Amniotic stem cell (primary cell): ENCODE results near the gene MTCL1.

Experiments
- DNase-seq: peaks from one replicate; lab custom pipeline; 2025; lab: John Stamatoyannopoulos, UW

MTCL1 gene

DNA sequence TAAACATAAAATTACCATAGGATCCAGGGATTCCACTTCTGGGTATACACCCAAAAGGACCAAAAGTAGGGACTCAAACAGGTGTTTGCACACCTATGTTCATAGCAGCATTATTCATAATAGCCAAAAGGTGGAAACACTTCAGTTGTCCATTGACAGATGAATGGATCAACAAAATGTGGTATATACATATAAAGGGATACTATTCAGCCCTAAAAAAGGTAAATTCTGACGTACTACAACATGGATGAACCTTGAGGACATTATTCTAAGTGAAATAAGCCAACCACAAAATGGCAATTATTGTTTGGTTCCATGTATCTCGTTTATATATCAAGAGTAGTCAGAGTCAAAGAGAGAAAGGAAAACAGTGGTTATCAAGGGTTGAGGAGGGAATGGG, 128.1 kb downstream of the MTCL1 start:
- no peak for DNase-seq

DNA sequence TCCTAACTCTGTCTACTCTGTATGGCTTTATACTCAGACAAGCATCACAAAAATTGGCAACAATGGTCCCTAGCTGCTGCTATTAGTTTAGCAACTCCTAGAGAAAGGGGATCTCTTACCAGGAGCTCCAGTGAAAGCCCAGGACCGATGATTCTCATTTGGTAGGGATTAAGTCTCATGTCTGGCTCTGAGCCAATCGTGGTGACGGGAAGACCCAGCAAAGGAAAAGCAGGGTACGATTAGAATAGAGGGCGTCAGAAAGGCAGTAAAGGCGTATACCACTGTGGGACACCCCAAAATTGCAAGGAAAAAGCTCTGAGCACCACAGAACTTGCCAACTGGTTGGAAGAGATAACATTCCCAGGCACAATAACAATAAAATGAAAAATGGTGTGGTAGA, 129.5 kb downstream of the MTCL1 start:
- no peak for DNase-seq

DNA sequence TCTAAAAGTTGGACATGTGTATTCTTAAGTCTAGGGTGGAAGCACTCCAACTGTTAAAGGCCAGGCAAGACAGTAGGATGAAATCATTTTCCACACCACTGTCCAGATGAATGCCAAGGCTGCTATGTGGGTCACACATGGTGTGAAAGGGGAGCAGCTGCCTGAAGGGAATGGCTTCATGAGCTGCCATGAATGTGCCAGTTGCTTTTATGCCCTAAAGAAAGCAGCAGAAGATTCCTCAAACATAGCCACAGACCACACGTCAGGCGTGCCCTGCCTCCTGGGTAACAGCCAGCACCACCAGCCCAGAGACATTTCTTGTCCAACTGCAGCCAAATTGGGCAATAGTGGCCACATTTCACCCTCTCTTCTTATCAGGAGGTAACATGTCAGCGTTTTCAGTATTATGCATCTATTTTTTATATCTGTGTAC, 130.2 kb downstream of the MTCL1 start:
- no peak for DNase-seq

DNA sequence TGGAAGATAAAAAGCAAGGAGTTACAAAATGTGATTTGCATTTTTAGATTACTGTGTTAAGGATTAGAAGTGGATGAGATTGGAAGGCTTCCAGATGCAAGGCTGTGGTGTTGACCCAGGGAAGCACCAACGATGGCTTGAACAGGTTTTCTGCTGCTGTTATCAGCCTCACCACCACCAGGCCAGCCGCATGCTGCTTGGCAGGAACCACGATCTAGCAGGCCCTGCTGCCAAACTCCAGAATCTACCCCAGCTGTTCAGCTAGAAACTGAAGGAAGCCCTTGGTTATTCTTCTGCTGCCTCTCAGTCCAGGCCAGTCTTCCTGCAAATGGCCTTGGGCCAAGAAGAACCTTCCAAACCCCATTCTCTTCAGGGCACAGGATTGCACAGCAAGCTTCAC, 133.9 kb downstream of the MTCL1 start:
- DNase-seq, result no peak

DNA sequence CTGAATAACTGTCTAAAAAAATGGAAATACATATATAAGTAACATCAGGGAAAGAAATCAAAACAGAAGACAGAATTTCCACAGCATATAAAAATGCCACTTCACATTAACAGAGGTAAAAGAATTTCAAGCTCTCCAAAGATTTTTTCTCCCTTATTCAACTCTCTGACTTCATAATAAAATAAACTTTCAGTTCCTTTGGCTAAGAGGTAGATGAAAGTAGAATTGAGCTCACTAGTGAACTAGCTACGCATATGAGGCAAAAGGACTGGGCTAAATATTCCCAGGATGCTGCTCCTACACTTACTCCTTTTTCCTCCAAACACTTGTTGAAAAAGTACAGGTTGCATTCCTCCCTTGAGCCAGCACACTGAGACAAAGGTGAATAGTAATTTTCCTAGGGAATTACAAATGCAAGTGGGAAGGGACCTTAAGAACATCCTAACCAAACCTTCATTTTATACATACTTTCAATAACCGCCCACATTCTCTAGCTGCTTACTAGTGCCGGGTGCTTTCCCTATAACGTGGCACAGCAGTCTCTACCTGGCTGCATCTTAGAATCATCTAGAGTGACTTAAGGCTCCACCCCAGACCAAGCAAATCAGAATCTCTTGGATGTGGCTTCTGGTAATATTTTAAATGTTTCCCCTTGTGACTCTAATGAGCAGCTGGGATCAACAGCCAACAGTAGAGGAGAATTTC, 136.6 kb downstream of the MTCL1 start:
- DNase-seq, result no peak

DNA sequence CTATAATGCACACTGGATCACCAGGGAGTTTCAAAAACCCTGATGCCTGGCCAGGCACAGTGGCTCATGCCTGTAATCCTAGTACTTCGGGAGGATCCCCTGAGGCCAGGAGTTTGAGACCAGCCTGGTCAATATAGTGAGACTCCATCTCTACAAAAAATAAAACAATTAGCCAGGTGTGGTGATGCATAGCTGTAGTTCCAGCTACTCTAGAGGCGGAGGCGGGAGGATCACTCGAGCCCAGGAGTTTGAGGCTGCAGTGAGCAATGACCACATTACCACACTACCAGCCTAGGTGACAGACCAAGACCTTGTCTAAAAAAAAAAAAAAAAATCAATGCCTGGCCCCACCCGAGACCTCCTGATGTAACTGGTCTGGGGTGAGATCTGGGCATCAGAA, 137.2 kb downstream of the MTCL1 start:
- no peak for DNase-seq

DNA sequence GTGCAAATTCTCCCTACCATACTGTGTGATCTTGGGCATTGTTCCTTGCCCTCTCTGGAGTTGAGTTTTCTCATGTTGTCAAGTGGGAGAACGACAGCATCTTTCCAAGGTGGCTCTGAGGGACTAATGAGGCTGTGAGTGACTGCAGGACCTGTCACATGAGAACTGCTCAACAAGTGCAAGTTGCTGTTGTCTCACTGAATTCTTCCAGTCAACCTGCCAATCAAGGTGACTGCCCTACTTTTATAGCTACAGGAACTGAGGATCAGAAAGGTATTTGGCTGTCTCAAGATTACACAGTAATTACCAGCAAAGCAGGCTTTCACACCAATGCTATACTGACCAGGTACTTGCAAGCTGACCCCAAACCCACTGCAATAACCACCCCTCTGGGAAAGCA, 137.6 kb downstream of the MTCL1 start:
- DNase-seq, result no peak

DNA sequence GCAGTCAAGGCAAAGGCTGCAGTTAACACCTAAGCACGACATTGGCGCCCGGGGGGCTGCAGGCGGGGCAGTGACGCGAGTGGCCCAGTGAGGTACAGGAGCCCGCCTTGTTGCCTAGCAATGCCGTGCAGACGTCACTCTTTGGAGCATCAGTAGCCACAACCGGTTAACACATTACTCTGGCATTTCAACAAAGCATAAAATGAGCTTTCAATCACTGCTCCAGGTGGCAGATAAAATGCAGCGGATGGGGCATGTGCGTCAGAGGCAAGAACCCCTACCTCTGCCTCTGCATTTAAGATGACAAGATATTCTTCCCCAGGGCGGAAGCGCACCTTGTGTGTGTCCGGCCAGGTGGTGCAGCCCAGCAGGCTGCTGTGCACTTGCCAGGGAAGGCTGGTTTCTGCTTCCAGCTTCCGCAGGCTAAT, 139.4 kb downstream of the MTCL1 start:
- no peak for DNase-seq

DNA sequence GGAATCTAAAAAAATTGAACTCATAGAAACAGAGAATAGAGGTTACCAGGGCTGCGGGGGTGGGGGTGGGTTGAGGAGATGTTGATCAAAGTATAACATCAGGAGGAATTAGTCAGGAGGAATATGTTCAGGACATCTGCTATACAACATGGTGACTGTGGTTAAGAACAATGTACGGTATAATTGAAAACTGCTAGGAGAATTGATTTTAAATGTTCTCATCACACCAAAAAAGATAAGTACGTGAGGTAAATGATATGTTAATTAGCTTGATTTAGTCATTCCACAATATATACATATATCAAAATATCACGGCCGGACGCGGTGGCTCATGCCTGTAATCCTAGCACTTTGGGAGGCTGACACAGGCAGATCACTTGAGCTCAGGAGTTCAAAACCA, 140.2 kb downstream of the MTCL1 start:
- no peak for DNase-seq

DNA sequence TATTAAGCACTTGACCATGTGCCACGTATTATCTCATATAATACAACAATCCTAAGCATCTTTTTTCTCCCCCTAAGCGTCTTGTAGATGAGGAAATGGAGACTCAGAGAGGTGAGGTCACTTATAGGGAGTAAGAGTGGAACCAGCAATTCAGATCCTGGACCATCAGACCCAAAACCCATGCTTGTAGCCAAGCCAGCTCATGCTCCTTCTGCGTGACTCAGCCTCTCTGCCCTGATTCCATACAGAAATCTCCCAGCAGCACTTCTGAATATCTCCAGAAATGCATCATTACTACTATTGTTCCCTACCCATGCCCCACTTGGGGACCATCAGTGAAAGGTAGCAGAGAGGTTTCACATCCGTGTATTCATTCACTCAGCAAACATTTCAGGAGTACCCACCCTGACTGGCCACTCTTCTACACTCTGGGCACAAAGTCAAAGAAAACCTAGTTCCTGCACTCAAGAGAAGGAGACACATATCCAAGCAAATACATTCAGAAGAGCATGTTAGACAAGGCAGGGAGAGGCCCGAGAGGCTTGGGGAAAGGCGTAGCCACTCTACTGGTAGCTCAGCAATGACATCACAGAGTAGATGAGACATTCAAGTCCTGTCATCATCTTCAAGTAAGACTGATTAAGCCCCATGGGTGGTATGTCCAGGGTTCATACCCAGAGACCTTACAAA, 141.9 kb downstream of the MTCL1 start:
- no peak for DNase-seq

DNA sequence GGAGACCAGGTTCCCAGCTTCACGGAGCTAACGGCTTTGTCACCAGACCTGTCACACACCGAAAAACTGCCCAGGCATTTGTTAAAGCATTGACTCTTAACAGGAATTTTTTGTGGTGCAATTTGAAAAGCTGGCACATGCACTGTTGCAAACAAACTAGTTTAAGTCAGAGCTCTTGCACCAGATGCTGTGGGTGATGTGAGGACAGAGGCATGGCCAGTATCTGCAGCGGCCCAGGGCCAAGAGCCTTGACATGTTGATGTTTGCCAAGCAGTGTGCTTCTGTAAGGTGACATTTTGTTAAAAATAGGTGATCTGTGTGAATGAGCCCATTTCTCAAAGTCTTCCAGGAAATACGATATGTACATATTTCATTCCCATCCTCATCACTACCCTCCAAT, 142.5 kb downstream of the MTCL1 start:
- no peak for DNase-seq

DNA sequence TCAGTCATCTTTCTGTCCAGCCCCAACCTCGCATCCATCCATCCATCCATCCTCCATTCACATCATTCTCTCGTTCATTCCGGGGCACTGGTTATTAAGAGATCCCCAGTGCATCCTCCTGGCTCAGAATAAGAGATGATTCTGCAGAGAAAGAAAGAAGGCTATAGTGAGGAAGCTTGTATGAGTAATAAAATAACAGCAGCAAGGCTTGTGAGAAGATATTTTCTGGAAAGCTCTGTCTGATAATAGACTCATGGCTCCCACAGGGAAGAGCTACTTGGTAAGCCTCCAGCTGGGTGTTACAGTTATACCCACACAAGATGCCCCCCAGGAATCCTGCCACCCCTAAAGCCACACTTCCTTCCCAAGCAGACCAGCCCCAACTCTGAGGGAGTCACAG, 143.2 kb downstream of the MTCL1 start:
- DNase-seq, result no peak

DNA sequence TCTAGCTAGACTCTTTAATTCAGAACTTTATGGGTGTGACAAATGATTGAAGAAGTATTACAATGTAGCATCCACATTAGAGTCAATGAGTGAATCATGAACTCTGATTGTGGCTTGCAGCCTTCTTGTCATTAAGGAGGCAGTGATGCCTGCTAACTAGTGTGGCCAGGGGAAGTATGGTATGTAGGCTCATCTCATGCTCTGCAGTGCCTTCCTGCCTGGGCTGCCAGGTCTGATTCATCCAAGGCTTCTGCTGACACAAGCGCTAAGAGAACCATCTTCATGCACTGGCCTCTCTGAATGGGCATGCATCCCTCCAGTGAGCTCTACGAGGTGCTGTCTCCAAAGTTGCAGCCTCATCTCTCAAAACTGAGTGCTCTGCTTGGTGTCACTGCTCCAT, 144.3 kb downstream of the MTCL1 start:
- no peak for DNase-seq

DNA sequence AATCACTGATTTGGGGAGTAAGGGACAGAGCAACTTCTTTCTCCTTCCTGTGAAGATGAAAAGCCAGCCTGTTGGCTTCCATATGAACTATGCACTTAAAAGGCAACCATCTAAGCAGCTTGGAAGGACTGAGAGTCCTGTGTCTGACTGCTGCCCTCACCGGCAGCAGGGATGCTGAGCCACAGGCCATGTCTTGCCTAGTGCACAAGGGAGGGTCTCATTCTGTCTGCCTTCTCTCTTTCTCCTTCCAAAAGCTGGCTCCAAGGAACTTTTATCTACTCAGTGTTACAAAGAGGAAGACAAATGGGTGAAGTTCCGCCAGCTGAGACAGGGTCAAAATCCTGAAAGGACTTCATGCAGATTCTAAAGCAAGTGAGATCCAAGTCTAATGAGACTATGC, 146.3 kb downstream of the MTCL1 start:
- no peak for DNase-seq

DNA sequence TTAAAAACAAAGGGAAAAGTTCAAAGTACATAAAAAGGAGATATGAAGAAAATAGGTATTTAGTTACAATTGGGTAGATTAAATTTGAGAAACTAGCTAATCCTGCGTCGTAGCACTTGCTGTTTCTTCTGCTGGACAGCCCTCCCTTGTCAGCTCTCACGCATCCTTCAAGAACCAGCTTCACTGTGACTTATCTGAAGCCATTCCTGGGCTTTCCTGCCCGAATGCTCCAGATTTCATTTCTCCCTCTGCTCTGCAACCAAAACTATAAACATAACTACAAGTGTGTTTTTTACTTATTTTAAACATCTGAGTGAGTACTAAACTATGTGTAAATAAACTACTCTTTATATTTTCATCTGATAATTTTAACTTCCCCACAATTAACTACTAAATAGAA, 149.2 kb downstream of the MTCL1 start:
- DNase-seq, result no peak

DNA sequence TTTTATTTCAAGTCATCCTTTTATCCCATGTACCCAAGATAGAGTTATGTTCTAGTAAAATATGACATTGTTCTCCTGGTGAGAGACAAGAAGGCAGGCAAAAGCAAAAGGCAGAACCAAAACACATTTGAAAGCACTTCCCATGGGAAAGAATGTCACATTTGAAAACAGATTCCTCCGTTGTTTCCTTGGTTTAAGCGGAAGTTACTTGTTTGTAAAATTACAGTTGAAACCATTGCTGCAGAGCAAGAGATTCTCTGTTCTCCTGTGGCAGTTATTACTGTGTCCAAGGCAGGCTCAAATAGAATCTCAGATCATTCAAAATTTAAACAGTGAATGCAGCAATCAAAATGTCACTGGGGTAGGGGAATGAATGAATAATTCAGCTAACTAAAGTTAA, 149.6 kb downstream of the MTCL1 start:
- no peak for DNase-seq

DNA sequence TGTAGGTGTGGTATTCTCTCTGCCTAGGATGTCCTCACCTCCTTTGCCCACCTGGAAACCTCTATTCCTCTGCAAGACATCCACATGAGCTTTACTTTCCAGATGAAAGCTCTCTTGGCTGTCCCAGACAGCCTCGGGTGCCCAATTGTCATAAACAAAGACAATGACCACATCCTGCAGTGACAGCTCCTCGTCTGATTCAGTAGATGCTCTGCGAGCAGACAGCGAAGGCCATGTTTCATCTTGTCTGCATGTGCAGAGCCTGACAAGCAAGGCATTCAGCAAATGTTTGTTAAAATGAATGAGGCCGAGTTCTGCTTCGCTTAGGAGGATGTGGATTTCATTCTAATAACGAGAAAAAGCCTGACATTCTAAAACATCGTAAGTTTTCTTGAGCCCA, 150.9 kb downstream of the MTCL1 start:
- no peak for DNase-seq

DNA sequence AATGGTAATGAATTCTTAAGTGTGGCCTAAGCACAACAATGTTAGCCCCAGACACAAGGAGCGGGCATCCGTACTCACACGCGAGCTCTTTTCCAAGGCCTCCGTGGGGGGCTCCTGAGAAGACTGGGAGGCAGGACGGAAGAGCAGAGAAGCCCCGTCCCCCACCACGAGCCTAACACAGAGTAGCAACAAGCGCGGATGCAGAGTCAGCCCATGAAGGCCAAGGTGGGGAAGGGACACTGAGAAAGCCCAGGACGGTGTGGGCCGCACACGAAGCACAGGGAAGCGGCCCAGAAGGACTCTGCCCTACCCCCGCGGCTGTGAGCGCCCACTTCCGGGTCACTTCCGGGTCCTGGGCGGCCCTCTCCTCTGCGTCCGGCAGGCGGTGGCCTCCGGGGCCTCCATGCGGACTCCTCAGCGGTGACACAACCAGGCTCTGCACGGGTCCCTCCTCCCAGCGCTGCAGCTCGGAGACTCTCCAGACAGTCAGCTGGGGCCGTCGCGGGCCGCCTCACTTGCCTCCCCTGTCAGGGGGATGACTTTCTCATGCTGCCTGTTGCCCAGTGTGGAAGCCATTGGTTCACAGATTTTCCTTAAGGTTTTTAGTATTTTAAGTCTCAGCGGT, 151.5 kb downstream of the MTCL1 start:
- DNase-seq, result no peak

DNA sequence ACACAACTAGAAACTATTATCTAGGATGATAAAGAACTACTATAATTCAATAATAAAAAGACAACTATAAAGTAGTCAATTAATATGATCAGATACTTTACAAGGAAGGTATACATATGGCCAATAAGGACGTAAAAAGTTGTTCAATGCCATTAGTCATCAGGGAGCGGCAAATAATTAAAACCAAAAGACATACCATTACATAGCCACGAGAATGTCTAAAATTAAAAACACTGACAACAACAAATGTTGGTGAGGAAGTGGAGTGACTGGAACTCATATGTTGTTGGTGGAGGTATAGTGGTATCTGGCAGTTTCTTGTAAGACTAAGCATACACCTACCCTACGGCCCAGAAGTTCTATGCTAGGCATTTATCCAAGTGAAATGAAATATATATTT, 152.4 kb downstream of the MTCL1 start:
- no peak for DNase-seq

DNA sequence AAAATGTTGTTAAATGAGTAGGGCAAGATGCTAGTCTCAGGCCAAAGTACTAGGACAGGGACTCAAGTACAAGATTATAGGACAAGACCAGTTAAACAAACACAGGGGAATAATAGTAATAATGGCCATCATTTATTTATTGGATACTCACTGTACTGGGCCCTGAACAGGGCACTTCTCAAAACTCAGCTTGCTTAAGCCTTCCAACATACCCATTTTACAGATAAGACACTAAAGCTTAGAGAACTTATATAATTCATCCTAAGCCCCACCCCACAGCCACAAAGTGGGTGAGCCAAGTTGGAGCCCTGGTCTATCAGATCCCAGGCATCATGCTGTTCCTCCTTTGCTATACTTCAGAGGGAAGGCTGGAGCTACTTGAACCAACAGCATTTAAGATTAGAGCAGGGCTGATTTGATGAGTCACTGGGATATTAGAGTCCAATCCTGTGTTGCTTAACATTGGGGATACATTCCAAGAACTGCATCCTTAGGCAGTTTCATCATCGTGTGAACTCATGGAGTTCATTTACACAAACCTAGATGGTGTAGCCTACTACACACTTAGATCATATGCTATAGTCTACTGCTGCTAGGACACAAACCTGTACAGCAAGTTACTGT, 153.6 kb downstream of the MTCL1 start:
- peak; percentile 80 for DNase-seq

DNA sequence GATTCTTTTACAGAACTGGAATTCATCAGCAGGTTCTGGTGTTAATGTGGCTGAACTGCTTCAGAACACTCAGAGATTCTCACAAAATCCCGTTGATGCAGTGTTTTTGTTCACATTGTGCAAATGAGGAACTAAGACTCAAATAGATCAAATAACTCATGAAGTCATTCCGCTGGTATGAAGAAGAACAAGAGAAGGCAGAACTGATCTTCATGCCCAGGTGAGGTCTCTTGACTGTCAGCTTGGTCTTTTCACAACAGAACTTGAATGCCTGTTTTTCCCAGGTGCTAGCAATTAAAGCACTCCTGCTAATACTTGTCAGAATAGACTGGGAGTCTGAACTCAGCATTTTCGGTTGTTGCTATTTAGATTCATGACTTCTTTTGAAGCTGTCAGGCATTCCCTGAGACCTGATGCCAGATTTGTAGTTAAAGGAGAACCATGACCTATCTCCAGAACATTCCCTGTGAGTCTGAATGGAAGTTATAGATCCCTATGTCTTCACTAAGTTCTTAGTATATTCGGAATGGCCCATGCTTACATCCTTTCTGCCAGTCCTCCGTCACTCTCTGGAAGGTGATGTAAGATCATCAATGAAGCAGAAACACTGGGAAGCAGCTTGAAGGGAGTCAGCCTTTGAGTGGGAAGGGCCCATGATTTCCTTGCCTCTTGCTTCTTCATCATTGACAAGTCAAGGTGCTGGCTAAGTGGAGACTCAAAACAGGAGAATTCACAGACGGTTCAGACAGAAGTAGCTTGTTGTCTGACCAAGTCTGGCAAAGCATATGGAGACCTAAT, 155.7 kb downstream of the MTCL1 start:
- no peak for DNase-seq

DNA sequence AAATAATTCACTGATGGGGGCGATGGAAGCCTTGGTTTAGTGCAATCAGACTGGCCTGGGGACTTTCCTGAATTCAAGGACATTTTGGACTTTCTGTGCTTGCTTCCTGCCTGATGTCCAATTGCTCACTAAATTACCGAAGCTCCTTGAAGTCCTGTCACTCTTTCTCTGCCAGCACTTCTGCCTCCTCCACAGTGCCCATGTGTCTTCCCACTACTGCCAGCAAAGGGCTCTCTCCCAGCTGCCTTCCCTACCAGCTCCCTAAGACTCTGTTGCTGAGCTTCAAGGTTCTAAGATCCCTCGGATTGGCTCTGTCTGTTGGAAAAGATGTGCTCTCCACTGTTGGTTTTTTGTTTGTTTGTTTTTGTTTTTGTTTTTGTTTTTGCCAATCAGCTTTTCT, 158.1 kb downstream of the MTCL1 start:
- no peak for DNase-seq
